Tibial artery (tissue), 4 donors: ENCODE results near the gene THSD4.

ENCODE experiments used
- DNase-seq, 2 donors: peaks; one replicate each; pipeline ENCODE4 v3.0.0-alpha.2; 2019
- H3K27ac ChIP-seq, 2 donors: fragments of 200-600 bp; sonication (generic) in 1 of 2; 1 replicate in 1 of 2; 2 replicates in 1 of 2; pipeline ENCODE4 v1.5.1; 2018 to 2019; ENCODE audit warnings: mild to moderate bottlenecking in 1 of 2
- H3K27me3 ChIP-seq, 2 donors: fragments of 200-600 bp; sonication (generic) in 1 of 2; one replicate each; pipeline versions ENCODE4 v1.5.1 to v1.6.0; 2016 to 2019
- H3K36me3 ChIP-seq, 3 donors: fragments of 200-600 bp; sonication (generic) in 2 of 3; one replicate each; pipeline ENCODE4 v1.5.1; 2016 to 2019; ENCODE audit warnings: mild to moderate bottlenecking in 2 of 3
- H3K4me1 ChIP-seq, 4 donors: fragments of 200-600 bp; sonication (generic) in 2 of 4; 1 replicate in 3 of 4; 2 replicates in 1 of 4; pipeline ENCODE4 v1.5.1; 2016 to 2019
- H3K4me3 ChIP-seq, 2 donors: fragments of 200-600 bp; sonication (generic) in 1 of 2; 1 replicate in 1 of 2; 2 replicates in 1 of 2; pipeline ENCODE4 v1.5.1; 2018 to 2019; ENCODE audit warnings: mild to moderate bottlenecking in 2 of 2
- H3K9me3 ChIP-seq, 3 donors: fragments of 200-600 bp; sonication (generic) in 1 of 3; one replicate each; pipeline ENCODE4 v1.5.1; 2016 to 2019
- intact Hi-C: fragments of 100-400 bp; cut with DNase I; formaldehyde crosslinking; loops from one replicate; pipeline ENCODE4 v1.15.0; 2023; ENCODE audit warnings: low total_unique reads
- TF ChIP-seq, protein P1 (sequence below), 2 experiments: fragments of 200-600 bp in 1 of 2; fragments of 450-650 bp in 1 of 2; IDR thresholded peaks; one replicate each; pipeline ENCODE4 v1.5.1; 2017 to 2019; ENCODE audit warnings: antibody characterized with exemption in 2 of 2, mild to moderate bottlenecking in 1 of 2, moderate library complexity in 1 of 2

THSD4 gene

DNA sequence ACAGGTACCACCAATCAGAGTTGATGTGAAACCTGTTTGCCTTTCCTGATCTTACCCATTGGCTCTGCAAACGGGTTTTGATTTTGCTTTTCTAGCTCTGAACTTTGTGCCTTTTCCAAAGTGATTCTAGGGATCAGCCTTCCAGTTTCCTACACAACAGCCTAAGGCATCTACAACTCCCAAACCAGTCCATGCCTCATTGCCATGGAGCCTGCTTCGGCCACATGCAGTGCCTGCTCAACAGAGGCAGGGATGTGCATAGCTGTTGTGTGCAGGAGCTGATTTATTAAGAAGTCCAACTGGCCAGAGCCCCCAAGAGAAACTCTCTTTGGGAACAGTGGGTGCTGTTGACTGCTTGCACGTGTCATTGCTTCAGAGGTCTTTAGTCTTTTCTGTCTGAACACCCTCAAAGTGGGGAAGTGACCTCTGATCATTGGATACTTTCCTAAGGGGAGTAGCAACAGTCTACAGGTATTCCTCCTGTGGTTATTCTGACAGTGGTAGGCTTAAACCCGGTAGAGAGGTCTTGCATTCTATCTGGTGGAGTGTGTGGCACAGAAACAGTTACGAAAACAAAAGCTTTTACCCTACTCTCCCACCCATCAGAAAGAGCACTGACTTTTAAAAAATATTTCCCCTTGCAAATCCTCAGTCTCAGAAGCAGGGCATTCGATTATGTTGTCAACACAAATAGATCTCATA is 36.6 kb upstream of the THSD4 start:
- intact Hi-C loops = loop anchor here (10.0 kb wide), 1 partner anchor 46 kb away; no protein-coding TSS in a partner anchor
- Histone ChIP-seq H3K27me3 (no peaks in the 10 kb centered on the region), H3K4me3 (no peak overlapping the region), H3K9me3 (no peaks in the 10 kb centered on the region), H3K4me1 (peaks cover 1 to 53% (median 33%) of the 10 kb centered on the region in 4 donors), H3K36me3 (no peaks in the 10 kb centered on the region), H3K27ac (peak overlapping the region; percentile 83 to 84)
- TF ChIP-seq, protein P1, sequence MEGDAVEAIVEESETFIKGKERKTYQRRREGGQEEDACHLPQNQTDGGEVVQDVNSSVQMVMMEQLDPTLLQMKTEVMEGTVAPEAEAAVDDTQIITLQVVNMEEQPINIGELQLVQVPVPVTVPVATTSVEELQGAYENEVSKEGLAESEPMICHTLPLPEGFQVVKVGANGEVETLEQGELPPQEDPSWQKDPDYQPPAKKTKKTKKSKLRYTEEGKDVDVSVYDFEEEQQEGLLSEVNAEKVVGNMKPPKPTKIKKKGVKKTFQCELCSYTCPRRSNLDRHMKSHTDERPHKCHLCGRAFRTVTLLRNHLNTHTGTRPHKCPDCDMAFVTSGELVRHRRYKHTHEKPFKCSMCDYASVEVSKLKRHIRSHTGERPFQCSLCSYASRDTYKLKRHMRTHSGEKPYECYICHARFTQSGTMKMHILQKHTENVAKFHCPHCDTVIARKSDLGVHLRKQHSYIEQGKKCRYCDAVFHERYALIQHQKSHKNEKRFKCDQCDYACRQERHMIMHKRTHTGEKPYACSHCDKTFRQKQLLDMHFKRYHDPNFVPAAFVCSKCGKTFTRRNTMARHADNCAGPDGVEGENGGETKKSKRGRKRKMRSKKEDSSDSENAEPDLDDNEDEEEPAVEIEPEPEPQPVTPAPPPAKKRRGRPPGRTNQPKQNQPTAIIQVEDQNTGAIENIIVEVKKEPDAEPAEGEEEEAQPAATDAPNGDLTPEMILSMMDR (IDR thresholded peaks at IDR 0.05) = no peak
- DNase-seq = no peak

DNA sequence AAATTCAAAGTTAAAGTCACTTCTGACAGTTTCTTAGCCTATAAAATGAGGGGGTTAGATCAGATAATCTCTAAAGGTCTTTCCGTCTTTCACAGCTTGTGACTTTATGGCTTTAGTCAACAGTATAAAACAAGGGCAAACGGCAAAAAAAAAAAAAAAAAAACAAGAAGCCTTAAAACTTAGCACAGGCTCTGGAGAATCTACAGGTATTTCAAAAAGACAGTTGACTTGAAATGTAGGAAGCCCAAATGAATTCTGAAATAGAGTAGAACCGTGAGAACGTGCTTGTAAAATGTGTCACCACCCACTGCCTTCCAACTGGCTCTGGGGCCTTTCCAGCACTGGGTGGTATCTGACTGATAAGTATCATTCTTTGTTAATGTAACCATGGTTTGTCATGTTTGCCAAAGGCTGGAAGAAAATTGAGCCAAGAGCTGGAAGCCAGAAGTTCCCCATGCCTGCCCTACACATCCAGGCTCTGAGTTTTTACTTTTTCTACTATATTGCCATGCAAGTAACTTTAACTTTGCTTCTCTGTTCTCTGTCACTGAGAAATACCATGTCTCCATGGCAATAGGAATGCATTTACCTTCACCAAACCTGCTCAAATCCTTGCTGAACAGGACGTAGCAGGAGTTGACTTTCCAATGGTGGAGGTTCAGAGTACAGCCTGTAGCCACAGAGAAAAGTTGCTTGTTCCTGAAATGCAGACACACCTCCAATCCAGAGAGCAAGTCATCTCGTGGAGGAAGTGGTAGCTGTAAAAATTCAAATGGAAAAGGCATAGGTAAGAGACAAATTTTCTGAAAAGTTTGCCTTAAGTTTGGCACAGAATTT is 35.8 kb upstream of the THSD4 start:
- TF ChIP-seq, protein P1 (IDR thresholded peaks at IDR 0.05) = no peak
- no peaks in the 10 kb centered on the region for H3K36me3 ChIP-seq
- DNase-seq = peak; percentile 65 to 86
- peaks cover 3 to 59% (median 37%) of the 10 kb centered on the region in 4 donors for H3K4me1 ChIP-seq
- H3K27me3 ChIP-seq = no peaks in the 10 kb centered on the region
- no peaks in the 10 kb centered on the region for H3K9me3 ChIP-seq
- no peak overlapping the region for H3K4me3 ChIP-seq
- intact Hi-C loops = loop anchor here (10.0 kb wide), 1 partner anchor 45 kb away; no protein-coding TSS in a partner anchor
- H3K27ac ChIP-seq = peak overlapping the region; percentile 83 to 84

DNA sequence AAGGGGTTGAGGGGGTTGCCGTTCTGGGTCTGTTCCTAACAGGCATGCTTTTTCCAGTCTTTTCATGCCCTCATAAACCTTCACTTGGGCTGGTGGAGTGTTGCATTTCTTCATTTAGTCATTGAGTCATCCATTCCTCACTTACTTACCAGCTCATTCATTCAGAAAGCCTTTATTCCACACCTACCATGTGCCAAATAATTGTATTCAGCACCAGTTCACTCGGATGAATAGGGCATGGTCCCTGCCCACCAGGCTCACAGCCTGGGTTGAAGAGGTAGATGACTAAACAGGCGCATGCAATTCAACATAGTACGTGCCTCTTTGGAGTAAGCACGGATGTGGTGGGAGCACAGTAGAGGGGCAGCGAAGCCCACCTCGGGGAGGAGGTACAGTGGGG is 35.1 kb upstream of the THSD4 start:
- Histone ChIP-seq H3K4me3 (no peak overlapping the region), H3K36me3 (no peaks in the 10 kb centered on the region), H3K27ac (peak overlapping the region; percentile 83 to 84), H3K9me3 (no peaks in the 10 kb centered on the region), H3K27me3 (no peaks in the 10 kb centered on the region), H3K4me1 (peaks cover 3 to 59% (median 37%) of the 10 kb centered on the region in 4 donors)
- intact Hi-C loops = no loop called here
- DNase-seq = no peak
- TF ChIP-seq, protein P1 (IDR thresholded peaks at IDR 0.05) = no peak

DNA sequence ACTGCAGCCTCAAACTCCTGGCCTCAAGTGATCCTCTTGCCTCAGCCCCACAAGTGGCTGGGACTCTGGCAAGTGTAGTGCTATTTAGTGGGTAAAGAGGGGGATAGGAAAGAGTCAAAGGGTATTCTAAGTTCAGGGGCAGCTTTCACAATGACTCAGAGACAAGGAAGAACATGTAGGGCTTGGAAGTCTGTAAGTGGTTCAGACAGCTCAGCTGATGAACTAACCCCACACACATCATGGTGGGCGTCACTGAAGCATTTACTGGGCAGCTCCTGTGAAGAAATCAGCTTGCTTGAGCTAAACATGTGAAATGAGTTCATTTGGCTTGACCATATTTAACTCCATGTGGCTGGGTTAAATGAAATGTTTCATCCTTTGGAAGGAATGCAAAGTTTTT is 34.6 kb upstream of the THSD4 start:
- H3K4me1 ChIP-seq = peaks cover 3 to 59% (median 37%) of the 10 kb centered on the region in 4 donors
- peak in 1 of 2 donors; percentile 34 for DNase-seq
- H3K36me3 ChIP-seq = no peaks in the 10 kb centered on the region
- TF ChIP-seq, protein P1 (IDR thresholded peaks at IDR 0.05) = no peak
- peak overlapping the region; percentile 83 to 84 for H3K27ac ChIP-seq
- intact Hi-C loops = no loop called here
- no peak overlapping the region for H3K4me3 ChIP-seq
- H3K27me3 ChIP-seq = no peaks in the 10 kb centered on the region
- no peaks in the 10 kb centered on the region for H3K9me3 ChIP-seq

DNA sequence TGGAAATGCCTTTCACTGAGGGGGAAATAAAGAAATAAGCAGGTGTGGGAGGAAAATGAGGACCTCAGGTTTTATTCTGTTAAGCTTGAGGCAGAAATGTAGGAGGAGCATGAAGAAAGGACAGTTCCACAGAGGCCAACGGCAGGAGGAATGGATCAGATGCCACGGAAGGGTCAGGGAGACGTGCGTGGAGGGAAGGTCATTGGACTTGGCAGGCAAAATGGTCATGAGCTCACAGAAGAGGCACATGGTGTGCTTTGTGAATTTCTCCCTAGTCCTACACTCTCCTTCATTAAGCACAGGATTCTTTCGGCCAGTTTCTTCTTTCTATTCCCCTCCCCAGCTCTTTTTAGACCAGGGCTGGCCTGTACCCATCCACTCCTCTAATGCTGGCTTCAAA is 32.5 kb upstream of the THSD4 start:
- H3K9me3 ChIP-seq = no peaks in the 10 kb centered on the region
- peak; percentile 50 to 76 for DNase-seq
- H3K27ac ChIP-seq = peak overlapping the region; percentile 83 to 84
- no peaks in the 10 kb centered on the region for H3K27me3 ChIP-seq
- peaks cover 3 to 59% (median 37%) of the 10 kb centered on the region in 4 donors for H3K4me1 ChIP-seq
- peak overlapping the region; percentile 6 to 25 for H3K4me3 ChIP-seq
- intact Hi-C loops = no loop called here
- H3K36me3 ChIP-seq = no peaks in the 10 kb centered on the region
- TF ChIP-seq, protein P1 (IDR thresholded peaks at IDR 0.05) = no peak
